ENCODE results near the gene APOA5. TPM values are rescaled to one million over a fixed set of nuclear protein-coding genes. Genes with fewer than 3 reads are reported as not detected.
A peak's percentile ranks its signal among the peaks of the same experiment; 100 is the strongest.

Gene APOA5
- total RNA-seq, 1 experiment from 2014 or later = not detected

- Histone ChIP-seq H3K9me2 (replicated peaks; ENCODE audit: low read length) (no peaks in the 10 kb centered on the region), H3F3A (ENCODE audit: low read length, unreplicated experiment) (no peaks in the 10 kb centered on the region), H3K4me1 (ENCODE audit: insufficient read depth, low read length) (peaks cover 37% of the 10 kb centered on the region), H3K4me3 (ENCODE audit: low read length) (no peak overlapping the region), H3K4me2 (ENCODE audit: low read length) (no peak overlapping the region), H3K79me2 (ENCODE audit: low read length) (peaks cover 26% of the 10 kb centered on the region), H3K9ac (ENCODE audit: low read length) (no peak overlapping the region), H2AFZ (ENCODE audit: low read length) (no peak overlapping the region), H3K9me3 (ENCODE audit: low read length) (no peaks in the 10 kb centered on the region), H3K36me3 (ENCODE audit: low read depth, low read length) (peaks cover 27% of the 10 kb centered on the region), H3K27ac (ENCODE audit: low read length) (no peak overlapping the region), H4K20me1 (ENCODE audit: low read length) (no peaks in the 10 kb centered on the region; the same call in 1 of the 2 replicates), H3K27me3 (ENCODE audit: low read length) (no peaks in the 10 kb centered on the region)
- ChIA-PET POLR2A (ENCODE audit: unreplicated experiment) (no interaction called here), CTCF (interaction anchor here (2.6 kb wide), 1 partner anchor 47 kb away, joined by 16 read pairs; the partner anchor contains the start of gene APOA1)
- TF ChIP-seq EZH2 (IDR thresholded peaks at IDR 0.05; ENCODE audit: low read length, unreplicated experiment) = no peak
- TF ChIP-seq EZH2phosphoT487 (IDR thresholded peaks at IDR 0.05; ENCODE audit: borderline replicate concordance, low read length) = no peak
- no peak for TF ChIP-seq CTCF (conservative IDR thresholded peaks at IDR 0.05; ENCODE audit: low read depth, low read length)
- ATAC-seq (no peak), DNase-seq (no peak)
- BruUV-seq (replicated peaks) = no TSS peak
- intact Hi-C loops (cut with micrococcal nuclease) = loop anchor here (1.0 to 2.0 kb wide), 2 partner anchors 16 to 46 kb away; no protein-coding TSS in a partner anchor
Measured at GRCh38 chr11:116788975-116789374, 2.7 kb downstream of the APOA5 start.

- no TSS peak for BruUV-seq (replicated peaks)
- ChIA-PET POLR2A (ENCODE audit: unreplicated experiment) (interaction anchor here (0.6 to 2.0 kb wide), 4 partner anchors 47 to 391 kb away, joined by 3 to 8 read pairs (median 6); no protein-coding TSS in a partner anchor), CTCF (interaction anchor here (2.6 kb wide), 1 partner anchor 48 kb away, joined by 16 read pairs; the partner anchor contains the start of gene APOA1)
- Histone ChIP-seq H3K9me2 (replicated peaks; ENCODE audit: low read length) (no peaks in the 10 kb centered on the region), H3K27ac (ENCODE audit: low read length) (no peak overlapping the region), H3K9me3 (ENCODE audit: low read length) (no peaks in the 10 kb centered on the region), H3K4me1 (ENCODE audit: insufficient read depth, low read length) (peaks cover 37% of the 10 kb centered on the region), H3K9ac (ENCODE audit: low read length) (peak overlapping the region; percentile 92), H3F3A (ENCODE audit: low read length, unreplicated experiment) (no peaks in the 10 kb centered on the region), H3K4me2 (ENCODE audit: low read length) (peak overlapping the region; percentile 94), H2AFZ (ENCODE audit: low read length) (peak overlapping the region; percentile 97), H3K79me2 (ENCODE audit: low read length) (peaks cover 26% of the 10 kb centered on the region), H4K20me1 (ENCODE audit: low read length) (no peaks in the 10 kb centered on the region; the same call in 1 of the 2 replicates), H3K4me3 (ENCODE audit: low read length) (peak overlapping the region; percentile 83), H3K27me3 (ENCODE audit: low read length) (no peaks in the 10 kb centered on the region), H3K36me3 (ENCODE audit: low read depth, low read length) (peaks cover 31% of the 10 kb centered on the region)
- TF ChIP-seq CTCF (conservative IDR thresholded peaks at IDR 0.05; ENCODE audit: low read depth, low read length) (no peak), EZH2phosphoT487 (IDR thresholded peaks at IDR 0.05; ENCODE audit: borderline replicate concordance, low read length) (no peak), EZH2 (IDR thresholded peaks at IDR 0.05; ENCODE audit: low read length, unreplicated experiment) (no peak)
- intact Hi-C loops (cut with micrococcal nuclease) = loop anchor here (1.0 to 2.0 kb wide), 2 partner anchors 15 to 46 kb away; no protein-coding TSS in a partner anchor
- DNase-seq (no peak), ATAC-seq (no peak)
Measured at GRCh38 chr11:116788534-116788933, 3.1 kb downstream of the APOA5 start.

Data from PC-3 (cell line).